Measurements from ENCODE around the gene PTGER3.

GRCh38 chr1:70961374-70961975, 86.1 kb downstream of the PTGER3 start:
- TF ChIP-seq EGR1 (IDR thresholded peaks at IDR 0.05) (no peak), RAD21 (IDR thresholded peaks at IDR 0.05; ENCODE audit: low read depth) (no peak)

All from Ishikawa (cell line).